LoVo (cell line): ENCODE data around the gene TMEM44.
A peak's percentile ranks its signal among the peaks of the same experiment; 100 is the strongest.

ENCODE experiments used
- DNase-seq: peaks from one replicate; pipeline ENCODE4 v3.0.0-alpha.2; 2016; ENCODE audit warnings: low spot score

Gene TMEM44

DNA sequence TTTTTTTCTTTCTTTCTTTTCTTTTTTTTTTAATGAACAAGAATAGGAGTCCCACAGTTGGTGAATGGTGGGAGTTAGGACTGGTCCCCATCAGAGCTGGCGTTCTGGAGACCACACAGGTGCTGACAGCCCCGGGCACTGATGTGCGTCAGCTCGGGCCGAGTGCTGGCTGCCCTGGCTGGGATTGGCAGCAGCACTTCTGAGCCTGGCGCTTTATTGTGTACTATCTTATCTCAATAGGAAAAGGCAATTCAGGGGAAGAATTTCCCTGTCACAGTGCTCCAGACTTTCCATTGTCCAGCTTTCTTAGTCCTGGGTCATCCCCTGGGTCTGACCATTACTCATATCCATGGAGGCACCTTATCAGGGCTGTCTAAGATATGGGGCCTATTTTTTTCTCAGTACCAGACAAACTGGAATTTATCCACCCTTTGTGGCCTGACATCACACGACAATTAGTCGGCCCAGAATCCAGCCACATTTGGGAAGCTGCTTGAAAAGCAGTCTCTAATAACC lies 54.1 kb downstream of the TMEM44 start:
- DNase-seq, result no peak

DNA sequence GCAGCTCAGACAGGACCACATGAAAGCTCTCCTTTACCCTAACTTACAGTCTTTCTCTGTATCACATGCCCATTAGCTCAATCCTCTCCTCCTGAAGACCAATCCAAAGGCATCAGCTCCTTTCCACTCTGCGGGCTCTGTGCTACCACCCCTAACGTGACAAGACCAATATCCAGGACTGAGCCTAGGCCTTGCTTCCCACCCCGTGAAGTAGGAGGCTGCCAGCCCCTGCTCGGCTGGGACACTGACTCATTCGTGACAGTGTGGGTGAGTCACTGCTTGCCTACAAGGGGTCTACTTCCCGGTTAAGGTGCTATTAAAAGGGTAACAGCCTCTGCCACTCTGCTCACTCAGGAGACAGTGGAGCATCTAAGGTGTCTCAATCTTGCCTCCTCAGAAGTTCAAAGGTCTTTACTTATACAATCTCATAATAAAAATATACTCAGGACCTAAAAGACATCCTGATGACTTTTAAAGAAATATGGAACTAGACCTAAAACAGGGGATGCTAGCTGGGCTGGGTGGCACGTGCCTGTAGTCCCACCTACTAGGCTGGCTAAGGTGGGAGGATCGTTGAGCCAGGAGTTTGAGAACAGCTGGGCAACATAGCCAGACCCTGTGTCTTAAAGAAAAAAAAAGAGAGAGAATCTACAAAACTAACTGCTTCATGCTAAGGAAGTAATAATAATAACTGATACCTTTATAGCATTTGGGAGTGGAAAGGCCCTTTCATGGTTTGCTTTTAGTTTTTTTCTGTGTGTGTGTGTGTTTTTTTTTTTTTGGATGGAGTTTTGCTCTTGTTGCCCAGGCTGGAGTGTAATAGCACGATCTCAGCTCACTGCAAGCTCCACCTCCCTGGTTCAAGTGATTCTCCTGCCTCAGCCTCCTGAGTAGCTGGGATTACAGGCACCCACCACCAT lies 55.0 kb downstream of the TMEM44 start:
- peak; percentile 77 for DNase-seq

GRCh38 chr3:194575484-194576210 lies 57.6 kb downstream of the TMEM44 start:
- no peak for DNase-seq

DNA sequence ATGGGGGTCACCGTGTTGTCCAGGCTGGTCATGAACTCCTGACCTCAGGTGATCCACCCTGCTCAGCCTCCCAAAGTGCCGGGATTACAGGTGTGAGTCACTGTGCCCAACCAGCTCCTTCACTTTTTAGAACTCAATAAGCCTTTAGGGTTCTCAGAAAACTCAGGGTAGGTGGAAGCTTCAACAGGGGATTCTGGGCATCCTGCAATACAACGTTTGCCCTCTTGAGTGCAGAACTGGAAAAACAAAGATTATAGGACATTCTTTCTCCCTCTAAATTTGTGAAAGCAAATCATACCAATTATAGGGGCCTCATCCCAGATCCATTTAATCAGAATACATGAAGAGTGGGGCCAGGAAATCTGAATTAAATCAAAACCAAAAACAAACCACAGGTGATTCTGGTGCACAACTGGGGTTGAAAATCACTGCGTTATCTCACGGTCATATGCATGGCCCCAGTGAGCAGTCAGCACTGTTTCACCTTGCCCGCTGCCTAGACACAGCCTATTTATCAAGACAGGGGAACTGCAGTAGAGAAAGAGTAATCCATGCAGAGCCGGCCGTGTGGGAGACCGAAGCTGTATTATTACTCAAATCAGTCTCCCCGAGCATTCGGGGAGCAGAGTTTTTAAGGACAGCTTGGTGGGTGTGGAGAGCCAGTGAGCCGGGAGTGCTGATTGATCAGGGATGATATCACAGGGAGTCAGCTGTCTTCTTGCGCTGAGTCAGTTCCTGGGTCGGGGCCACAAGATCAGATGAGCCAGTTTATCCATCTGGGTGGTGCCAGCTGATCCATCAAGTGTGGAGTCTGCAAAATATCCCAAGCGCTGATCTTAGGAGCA lies 58.4 kb downstream of the TMEM44 start:
- DNase-seq, result no peak

DNA sequence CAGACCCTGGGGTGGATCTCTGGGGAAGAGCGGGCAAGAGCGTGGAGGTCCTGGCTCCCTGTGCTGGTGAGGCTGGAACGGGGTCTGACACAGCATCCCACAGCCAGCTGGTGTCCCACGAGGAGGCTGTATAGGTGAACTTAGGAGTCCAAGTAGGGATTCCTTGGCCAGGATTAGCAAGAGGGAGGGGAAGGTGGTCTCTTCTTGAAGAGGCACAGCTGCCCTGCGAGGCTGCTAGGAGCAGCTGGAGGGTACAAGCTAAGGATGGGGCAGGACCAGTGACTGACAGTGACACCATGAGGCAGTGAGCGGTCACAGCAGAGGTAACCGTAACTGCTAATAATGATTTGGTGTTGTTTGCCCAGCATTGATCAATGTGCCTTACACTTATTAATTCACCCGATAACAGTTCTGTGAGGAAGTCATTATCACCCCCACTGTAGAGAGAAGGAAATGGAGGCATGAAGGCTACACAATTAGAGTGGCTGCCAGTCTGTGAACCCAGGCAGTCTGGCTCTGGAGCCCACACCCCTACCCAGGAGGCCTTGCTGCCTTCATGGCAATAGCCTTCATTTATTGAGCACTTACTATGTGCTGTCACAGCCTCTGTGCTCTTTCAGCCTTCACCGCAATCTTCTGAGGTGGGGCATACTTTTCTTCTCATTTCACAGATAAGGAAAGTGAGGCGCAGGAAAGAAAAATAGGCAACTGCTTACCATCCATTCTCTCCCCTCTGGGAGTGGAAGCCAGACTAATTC lies 59.4 kb downstream of the TMEM44 start:
- no peak for DNase-seq

- no peak for DNase-seq
Measured at GRCh38 chr3:194572944-194573491, 60.2 kb downstream of the TMEM44 start.

DNA sequence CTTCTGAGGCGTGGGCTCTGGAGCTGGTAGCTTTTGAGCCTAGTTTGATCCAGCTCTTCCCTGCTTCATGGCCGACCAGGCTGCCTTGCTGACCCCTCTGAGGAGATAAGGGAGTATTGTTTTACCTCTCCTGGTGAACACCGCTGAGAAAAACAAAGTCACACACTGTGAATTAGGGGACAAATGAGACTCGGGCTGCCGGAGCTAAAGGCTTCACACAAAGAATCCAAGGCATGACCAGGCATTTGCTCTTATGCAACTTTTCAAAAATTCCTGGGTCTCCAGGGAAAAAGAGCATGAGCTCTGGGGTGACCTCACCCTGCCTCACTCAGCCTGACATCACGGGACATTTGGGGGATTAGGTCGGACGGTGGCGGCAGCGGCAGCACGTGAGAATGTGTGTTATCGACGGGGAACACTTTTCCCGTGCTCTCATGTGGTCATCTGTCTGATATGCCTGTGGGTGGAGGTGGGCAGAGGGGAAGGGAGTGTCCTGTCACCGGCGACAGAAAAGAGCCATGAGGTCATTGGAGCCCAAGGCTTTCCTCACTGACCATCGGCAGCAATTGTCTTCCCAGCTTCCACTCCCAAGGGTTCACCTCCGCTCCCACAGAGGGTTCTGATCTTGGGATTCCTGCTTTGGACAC lies 61.0 kb downstream of the TMEM44 start:
- DNase-seq, result no peak

- no peak for DNase-seq
Measured at GRCh38 chr3:194571491-194572142, 61.6 kb downstream of the TMEM44 start.

DNA sequence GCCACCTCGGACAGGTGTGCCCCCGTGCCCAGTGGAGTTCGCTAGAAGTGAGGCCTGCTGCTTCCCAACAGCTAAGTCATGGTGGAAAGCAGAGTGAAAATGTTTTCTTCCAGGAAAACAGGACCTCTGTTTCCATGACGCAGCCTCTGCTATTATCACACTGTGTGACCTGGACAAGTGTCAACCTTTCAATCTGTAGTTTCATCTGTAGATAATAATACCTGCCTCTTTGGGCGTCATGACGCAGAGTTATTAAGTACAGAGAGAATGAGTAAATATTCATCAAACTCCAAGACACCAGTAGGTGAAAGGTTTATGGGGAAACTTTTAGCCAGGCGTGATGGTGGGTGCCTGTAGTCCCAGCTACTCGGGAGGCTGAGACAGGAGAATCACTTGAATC lies 62.3 kb downstream of the TMEM44 start:
- no peak for DNase-seq

GRCh38 chr3:194570235-194570634 lies 63.0 kb downstream of the TMEM44 start:
- no peak for DNase-seq

DNA sequence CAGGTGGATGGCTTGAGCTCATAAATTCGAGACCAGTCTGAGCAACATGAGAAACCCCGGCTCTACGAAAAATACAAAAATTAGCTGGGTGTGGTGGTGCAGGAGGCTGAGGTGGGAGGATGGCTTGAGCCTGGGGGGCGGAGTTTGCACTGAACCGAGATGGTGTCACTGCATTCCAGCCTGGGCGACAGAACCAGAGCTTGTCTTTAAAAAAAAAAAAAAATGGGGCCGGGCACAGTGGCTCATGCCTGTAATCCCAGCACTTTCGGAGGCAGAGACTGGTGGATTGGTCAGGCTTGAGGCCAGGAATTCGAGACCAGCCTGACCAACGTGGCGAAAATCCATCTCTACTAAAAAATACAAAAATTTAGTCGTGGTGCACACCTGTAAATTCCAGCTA lies 64.0 kb downstream of the TMEM44 start:
- no peak for DNase-seq

GRCh38 chr3:194565597-194566190 lies 67.5 kb downstream of the TMEM44 start:
- DNase-seq, result no peak

DNA sequence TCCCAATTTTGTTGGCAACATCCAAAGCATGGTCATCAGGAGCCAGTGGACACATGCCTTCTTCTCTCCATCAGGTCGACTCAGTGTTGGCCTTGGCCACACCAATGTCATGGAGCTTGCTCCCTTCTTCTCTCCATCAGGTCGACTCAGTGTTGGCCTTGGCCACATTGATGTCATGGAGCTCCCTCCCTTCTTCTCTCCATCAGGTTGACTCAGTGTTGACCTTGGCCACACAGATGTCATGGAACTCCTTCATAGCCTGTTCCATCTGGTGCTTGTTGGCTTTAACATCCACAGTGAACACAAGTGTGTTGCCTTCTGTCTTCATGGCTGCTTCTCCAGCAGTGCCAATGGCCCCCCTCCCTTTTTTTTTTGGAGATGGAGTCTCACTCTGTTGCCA lies 70.2 kb downstream of the TMEM44 start:
- no peak for DNase-seq

GRCh38 chr3:194561306-194561974 lies 71.8 kb downstream of the TMEM44 start:
- DNase-seq, result no peak

- DNase-seq, result no peak
Measured at GRCh38 chr3:194560047-194560446, 73.2 kb downstream of the TMEM44 start.

- no peak for DNase-seq
Measured at GRCh38 chr3:194559530-194559929, 73.7 kb downstream of the TMEM44 start.

GRCh38 chr3:194556086-194557056 lies 76.8 kb downstream of the TMEM44 start:
- no peak for DNase-seq
